NCI-H446 treated with DMSO at 0.1 percent for 48 hours (cell line): ENCODE data around the gene PCDHGB5.
"Not testable (repeated sequence)": the region's sequence is repeated elsewhere in the genome, so short reads cannot be mapped to it uniquely, and the experiment has no call there.

Experiments used
- DNase-seq: peaks from one replicate; lab custom pipeline; 2025; lab: John Stamatoyannopoulos, UW

The PCDHGB5 gene

DNA sequence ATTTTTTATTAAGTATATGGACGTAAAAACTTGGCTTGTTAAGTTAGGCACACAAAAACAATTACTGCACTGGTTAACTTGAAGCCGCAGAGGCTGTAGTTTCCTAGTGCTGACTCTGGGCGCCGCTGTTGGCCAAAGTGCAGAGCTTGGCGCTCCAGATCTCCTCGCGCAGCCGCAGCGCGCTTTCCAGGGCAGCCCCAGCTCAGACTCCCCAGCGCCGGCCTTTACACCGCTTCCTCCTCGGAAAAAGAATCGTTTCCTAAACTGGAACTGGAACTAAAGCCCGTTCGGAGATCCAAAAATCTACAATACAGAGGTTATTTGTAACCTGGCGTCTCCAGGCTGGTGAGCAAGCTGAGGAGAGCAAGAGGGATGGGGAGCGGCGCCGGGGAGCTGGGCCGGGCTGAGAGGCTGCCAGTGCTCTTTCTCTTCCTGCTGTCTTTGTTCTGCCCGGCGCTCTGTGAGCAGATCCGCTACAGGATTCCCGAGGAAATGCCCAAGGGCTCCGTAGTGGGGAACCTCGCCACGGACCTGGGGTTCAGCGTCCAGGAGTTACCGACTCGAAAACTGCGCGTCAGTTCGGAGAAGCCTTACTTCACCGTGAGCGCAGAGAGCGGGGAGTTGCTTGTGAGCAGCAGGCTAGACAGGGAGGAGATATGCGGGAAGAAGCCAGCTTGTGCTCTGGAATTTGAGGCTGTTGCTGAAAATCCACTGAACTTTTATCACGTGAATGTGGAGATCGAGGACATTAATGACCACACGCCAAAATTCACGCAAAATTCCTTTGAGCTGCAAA lies at the start of gene PCDHGB5:
Gene PCDHGB5, plus strand, starts transcription at position 192 of the 796 bp plus-strand sequence. Its CDS starts 181 bp downstream, at position 373.
- not testable (repeated sequence) for DNase-seq

DNA sequence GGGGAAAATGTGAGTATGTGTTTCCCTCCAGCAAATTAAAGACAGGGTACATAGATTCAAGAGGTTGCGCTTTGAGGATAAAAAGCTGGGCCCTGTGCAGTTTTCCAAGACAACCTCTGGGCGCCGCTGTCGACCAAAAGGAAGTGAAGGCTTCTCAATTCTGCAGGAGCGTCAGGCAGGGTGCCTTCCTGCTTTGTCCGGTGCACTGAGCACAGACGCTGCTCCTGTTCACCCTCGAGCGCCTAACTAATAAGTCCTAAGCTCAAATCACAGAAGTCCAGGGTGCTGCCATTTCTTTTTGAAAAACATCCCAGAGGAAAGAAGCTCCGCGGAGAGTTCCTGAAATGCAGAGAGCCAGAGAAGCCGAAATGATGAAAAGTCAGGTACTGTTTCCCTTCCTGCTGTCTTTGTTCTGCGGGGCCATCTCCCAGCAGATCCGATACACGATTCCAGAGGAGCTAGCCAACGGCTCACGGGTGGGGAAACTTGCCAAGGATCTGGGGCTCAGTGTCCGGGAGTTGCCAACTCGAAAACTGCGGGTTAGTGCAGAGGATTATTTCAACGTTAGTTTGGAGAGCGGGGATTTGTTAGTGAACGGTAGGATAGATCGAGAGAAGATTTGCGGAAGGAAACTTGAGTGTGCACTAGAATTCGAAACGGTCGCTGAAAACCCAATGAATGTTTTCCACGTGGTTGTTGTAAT lies 47.7 kb upstream of the PCDHGB5 start, which contains the start of gene PCDHGB1:
Gene PCDHGB1, plus strand, starts transcription at position 183 of the 703 bp plus-strand sequence. Its CDS starts 162 bp downstream, at position 345.
- DNase-seq, result peak; percentile 9

DNA sequence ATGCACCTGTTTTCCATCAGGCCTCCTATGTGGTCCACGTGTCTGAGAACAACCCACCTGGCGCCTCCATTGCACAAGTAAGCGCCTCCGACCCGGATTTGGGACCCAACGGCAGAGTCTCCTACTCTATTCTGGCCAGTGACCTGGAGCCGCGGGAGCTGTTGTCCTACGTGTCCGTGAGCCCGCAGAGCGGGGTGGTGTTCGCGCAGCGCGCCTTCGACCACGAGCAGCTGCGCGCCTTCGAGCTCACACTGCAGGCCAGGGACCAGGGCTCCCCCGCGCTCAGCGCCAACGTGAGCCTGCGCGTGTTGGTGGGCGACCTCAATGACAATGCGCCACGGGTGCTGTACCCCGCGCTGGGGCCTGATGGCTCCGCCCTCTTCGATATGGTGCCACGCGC lies 46.2 kb upstream of the PCDHGB5 start:
- no peak for DNase-seq

DNA sequence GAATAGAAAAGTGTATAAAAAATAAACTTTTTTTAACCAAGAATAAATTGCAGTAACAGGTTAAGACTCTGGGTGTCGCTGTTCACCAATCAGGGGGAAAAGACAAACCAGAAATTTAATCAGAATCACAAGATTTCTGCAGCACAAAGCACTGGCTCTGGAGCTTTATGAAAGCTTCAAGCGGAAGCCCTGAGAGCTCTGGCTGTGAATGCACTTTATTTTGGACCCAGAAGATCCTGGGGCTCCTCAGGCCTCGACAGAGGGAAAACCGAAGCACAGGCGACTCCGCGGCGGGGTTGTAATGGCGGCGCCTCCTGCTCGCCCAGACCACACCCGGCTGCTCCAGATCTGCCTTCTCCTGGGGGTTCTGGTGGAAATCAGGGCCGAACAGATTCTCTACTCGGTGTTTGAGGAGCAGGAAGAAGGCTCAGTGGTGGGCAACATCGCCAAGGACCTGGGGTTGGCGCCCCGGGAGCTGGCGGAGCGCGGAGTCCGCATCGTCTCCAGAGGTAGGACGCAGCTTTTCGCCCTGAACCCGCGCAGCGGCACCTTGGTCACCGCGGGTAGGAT lies 42.8 kb upstream of the PCDHGB5 start, which contains the start of gene PCDHGA4:
Gene PCDHGA4, plus strand, starts transcription at position 122 of the 570 bp plus-strand sequence. Its CDS starts 87 bp downstream, at position 209.
- no peak for DNase-seq

DNA sequence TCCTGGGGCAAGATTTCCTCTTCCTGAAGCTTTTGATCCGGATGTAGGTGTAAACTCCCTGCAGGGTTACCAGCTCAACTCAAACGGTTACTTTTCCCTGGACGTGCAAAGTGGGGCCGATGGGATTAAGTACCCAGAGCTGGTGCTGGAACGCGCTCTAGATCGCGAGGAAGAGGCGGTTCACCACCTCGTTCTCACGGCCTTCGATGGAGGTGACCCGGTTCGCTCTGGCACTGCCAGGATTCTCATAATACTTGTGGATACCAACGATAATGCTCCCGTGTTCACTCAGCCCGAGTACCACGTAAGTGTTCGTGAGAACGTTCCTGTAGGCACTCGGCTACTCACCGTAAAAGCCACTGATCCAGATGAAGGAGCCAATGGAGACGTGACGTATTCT lies 42.1 kb upstream of the PCDHGB5 start:
- no peak for DNase-seq

DNA sequence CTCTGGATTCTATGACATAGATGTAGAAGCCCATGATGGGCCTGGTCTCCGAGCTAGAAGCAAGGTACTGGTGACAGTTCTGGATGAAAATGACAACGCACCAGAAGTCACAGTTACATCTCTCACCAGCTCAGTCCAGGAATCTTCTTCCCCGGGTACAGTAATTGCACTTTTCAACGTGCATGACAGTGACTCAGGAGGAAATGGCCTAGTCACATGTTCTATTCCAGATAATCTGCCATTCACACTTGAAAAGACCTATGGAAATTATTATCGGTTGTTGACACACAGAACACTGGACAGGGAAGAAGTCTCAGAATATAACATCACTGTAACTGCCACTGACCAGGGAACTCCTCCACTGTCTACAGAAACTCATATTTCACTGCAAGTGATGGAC lies 41.6 kb upstream of the PCDHGB5 start:
- no peak for DNase-seq

DNA sequence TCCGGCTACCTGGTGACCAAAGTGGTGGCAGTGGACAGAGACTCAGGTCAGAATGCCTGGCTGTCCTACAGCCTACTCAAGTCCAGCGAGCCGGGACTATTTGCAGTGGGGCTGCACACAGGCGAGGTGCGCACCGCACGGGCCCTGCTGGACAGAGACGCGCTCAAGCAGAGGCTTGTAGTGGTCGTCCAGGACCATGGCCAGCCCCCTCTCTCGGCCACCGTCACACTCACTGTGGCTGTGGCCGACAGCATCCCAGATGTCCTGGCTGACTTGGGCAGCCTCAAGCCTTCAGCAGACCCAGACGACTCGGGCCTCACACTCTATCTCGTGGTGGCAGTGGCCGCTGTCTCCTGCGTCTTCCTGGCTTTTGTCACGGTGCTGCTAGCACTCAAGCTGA lies 40.8 kb upstream of the PCDHGB5 start:
- no peak for DNase-seq

DNA sequence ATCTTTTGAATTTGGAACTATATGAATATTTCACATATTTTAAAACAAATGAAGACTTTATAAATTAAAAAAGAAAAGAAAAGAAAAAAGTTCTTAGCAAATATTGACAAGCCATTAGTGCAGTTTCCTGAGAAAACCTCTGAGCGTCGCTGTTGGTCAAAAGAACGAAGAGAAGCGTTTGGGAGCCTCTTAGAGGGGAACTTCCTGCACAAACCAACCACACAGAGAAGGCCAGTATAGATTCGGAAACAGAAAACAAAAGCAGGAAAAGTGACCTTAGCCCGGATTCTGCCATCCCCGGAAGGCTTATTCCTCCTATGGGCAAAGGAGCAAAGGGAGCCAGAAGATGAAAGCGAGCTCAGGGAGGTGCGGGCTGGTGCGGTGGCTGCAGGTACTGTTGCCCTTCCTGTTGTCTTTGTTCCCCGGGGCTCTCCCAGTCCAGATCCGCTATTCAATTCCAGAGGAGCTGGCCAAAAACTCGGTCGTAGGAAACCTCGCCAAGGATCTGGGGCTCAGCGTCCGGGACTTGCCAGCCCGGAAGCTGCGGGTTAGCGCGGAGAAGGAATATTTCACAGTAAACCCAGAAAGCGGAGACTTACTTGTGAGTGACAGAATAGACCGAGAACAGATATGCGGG lies 37.8 kb upstream of the PCDHGB5 start, which contains the start of gene PCDHGB2:
Gene PCDHGB2, plus strand, starts transcription at position 205 of the 637 bp plus-strand sequence. Its CDS starts 142 bp downstream, at position 347.
- peak; percentile 51 for DNase-seq

DNA sequence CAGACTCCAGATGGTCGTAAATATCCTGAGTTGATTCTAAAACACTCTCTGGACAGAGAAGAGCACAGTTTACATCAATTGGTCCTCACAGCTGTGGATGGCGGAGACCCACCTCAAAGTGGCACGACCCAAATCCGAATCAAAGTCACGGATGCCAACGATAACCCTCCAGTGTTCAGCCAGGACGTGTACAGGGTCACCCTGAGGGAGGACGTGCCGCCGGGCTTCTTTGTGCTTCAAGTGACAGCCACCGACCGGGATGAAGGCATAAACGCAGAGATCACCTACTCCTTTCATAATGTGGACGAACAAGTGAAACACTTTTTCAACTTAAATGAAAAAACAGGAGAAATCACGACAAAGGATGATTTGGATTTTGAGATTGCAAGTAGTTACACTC lies 37.1 kb upstream of the PCDHGB5 start:
- no peak for DNase-seq

DNA sequence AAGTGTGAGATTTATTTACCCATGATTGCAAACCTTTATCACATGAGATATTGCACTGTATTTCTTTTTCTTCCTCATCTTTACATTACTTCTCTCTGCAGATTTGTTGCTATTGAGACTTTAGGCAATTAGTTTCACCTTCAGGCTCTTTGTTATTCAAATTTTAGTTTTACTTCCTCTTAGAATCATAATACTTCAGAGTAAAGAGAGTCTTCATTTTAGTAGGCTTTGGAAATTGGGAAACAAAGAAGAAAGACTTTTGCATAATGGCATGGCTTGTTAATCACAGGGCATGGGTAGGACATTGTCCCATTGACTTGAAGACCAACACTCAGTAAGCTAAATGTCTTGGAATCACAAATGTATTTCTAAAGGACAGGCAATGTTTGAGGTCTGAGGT lies 35.0 kb upstream of the PCDHGB5 start:
- no peak for DNase-seq

DNA sequence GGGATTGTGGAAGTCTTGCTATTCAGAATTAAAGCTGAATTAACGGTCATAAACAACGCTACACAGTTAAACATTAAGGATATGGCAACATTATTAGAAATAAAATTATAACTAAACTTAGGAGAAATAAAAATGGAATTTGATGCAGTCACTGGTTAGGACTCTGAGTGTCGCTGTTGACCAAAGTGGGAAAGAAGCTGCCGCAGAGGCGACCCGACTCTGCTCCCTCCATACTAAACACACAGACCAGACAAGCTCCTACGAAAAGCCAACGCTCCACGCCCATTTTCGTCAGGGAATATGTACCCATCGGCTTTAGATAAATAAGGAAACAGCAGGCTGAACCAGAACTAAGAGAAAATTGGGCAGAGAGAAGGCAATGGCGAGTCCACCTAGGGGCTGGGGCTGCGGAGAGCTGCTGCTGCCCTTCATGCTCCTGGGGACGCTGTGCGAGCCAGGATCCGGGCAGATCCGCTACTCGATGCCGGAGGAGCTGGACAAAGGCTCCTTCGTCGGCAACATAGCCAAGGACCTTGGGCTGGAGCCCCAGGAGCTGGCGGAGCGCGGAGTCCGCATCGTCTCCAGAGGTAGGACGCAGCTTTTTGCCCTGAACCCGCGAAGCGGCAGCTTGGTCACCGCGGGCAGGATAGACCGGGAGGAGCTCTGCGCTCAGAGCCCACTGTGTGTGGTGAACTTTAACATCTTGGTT lies 33.6 kb upstream of the PCDHGB5 start, which contains the start of gene PCDHGA5:
Gene PCDHGA5, plus strand, starts transcription at position 211 of the 709 bp plus-strand sequence. Its CDS starts 169 bp downstream, at position 380.
- DNase-seq, result no peak

DNA sequence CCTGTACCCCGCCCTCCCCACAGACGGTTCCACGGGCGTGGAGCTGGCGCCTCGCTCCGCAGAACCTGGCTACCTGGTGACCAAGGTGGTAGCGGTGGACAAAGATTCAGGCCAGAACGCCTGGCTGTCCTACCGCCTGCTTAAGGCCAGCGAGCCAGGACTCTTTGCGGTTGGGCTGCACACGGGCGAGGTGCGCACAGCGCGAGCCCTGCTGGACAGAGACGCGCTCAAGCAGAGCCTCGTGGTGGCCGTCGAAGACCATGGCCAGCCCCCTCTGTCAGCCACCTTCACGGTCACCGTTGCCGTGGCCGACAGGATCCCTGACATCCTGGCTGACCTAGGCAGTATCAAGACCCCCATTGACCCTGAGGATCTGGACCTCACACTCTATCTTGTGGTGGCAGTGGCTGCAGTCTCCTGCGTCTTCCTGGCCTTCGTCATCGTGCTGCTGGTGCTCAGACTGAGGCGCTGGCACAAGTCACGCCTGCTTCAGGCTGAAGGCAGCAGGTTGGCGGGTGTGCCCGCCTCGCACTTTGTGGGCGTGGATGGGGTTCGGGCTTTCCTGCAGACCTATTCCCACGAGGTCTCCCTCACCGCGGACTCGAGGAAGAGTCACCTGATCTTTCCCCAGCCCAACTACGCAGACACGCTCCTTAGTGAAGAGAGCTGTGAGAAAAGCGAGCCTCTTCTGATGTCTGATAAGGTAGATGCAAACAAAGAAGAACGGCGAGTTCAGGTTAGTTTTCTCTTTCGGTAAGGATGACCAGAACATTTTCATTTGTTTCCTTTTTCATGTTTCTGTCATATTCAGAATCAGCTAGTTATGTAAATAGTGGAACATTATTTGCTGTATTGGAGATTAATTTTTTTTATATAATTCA lies 31.5 kb upstream of the PCDHGB5 start:
- DNase-seq, result no peak

DNA sequence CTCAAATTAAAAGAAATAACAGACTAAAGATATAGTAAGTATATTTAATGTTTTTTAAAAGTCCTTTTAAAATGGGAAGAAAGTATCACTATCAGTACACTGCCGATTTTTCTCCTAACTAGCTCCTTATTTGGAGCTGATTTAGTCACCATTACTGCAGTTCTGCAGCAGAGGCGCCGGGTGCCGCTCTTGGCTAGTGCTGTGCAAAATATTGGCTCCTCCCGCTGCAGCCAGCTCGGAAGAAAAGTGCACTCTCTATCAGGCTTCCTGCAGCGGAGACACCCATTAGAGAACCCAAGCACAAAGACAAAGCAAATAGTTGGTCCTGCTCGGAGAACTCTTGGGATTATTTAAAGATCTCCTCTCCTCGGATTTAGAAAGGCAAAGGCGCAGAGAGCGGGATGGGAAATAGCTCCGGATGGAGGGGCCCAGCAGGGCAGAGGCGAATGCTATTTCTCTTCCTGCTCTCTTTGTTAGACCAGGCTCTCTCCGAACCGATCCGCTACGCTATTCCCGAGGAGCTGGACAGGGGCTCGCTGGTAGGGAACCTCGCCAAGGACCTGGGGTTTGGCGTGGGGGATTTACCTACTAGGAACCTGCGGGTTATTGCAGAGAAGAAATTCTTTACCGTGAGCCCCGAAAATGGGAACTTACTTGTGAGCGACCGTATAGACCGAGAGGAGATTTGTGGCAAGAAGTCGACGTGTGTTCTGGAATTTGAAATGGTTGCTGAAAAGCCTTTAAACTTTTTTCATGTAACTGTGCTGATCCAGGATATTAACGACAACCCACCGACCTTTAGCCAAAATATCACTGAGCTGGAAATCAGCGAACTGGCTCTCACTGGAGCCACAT lies 27.5 kb upstream of the PCDHGB5 start, which contains the start of gene PCDHGB3:
Gene PCDHGB3, plus strand, starts transcription at position 249 of the 855 bp plus-strand sequence. Its CDS starts 153 bp downstream, at position 402.
- DNase-seq, result no peak

DNA sequence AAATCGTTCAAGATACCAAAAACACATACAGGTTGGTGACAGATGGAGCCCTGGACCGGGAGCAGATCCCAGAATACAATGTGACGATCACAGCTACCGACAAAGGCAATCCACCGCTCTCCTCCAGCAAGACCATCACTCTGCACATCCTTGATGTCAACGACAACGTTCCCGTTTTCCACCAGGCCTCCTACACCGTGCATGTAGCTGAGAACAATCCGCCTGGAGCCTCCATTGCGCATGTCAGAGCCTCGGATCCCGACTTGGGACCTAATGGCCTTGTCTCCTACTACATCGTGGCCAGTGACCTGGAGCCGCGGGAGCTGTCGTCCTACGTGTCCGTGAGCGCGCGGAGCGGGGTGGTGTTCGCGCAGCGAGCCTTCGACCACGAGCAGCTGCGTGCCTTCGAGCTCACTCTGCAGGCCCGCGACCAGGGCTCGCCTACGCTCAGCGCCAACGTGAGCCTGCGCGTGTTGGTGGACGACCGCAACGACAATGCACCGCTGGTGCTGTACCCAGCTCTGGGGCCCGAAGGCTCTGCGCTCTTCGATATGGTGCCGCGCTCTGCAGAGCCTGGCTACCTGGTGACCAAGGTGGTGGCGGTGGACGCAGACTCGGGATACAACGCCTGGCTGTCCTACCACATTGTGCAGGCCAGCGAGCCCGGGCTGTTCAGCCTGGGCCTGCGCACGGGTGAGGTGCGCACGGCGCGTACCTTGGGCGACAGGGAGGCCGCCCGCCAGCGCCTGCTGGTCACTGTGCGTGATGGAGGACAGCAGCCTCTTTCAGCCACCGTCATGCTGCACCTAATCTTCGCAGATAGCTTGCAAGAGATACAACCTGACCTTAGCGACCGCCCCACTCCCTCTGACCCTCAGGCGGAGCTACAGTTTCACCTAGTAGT lies 25.9 kb upstream of the PCDHGB5 start:
- no peak for DNase-seq

DNA sequence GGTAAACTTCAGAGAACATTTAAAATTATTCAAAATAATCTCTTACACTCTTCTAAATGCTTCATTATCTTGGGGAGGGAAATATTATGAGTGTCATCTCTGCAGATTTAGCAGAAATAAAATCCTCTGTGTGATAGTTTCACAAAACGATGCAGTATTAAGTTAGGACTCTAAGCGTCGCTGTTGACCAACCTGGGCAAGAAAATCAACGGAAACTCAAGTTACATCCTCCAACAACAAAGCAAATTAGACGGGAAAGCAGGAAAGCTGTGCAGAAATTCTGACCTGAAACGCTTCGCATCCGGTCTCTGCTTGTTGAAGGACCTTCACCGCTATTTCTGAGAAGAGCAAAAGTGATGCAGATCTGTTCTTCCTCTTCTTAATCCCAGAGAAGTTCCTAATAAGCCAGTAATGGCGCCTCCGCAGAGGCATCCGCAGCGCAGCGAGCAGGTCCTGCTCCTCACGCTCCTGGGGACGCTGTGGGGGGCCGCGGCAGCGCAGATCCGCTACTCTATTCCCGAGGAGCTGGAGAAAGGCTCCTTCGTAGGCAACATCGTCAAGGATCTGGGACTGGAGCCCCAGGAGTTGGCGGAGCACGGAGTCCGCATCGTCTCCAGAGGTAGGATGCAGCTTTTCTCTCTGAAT lies 24.0 kb upstream of the PCDHGB5 start, which contains the start of gene PCDHGA6:
Gene PCDHGA6, plus strand, starts transcription at position 219 of the 645 bp plus-strand sequence. Its CDS starts 193 bp downstream, at position 412.
- no peak for DNase-seq

DNA sequence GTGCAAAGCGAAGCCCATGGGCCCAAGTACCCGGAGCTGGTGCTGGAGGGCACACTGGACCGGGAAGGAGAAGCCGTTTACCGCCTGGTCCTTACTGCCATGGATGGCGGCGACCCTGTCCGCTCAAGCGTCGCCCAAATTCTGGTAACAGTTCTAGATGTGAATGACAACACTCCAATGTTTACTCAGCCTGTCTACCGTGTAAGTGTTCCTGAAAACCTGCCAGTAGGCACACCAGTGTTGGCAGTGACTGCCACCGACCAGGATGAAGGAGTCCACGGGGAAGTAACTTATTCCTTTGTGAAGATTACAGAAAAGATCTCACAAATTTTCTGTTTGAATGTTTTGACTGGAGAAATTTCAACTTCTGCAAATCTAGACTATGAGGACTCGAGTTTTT lies 23.1 kb upstream of the PCDHGB5 start:
- DNase-seq, result no peak

DNA sequence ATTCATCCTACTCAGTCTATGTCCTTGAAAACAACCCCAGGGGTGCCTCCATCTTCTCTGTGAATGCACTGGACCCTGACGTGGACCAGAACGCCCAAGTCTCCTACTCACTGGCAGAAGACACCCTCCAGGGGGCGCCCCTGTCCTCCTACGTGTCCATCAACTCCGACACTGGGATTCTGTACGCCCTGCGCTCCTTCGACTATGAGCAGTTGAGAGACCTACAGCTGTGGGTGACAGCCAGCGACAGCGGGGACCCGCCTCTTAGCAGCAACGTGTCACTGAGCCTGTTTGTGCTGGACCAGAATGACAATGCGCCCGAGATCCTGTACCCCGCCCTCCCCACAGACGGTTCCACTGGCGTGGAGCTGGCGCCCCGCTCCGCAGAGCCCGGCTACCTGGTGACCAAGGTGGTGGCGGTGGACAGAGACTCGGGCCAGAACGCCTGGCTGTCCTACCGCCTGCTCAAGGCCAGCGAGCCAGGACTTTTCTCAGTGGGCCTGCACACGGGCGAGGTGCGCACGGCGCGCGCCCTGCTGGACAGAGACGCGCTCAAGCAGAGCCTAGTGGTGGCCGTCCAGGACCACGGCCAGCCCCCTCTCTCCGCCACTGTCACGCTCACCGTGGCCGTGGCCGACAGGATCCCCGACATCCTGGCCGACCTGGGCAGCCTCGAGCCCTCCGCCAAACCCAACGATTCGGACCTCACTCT lies 22.1 kb upstream of the PCDHGB5 start:
- not testable (repeated sequence) for DNase-seq
